ENCODE measurements around the gene PRR30.
A peak's percentile ranks its signal among the peaks of the same experiment; 100 is the strongest.

Gene PRR30

GRCh38 chr2:27152796-27153464 lies 13.7 kb upstream of the PRR30 start:
- no peak for DNase-seq

- no peak for DNase-seq
Measured at GRCh38 chr2:27152102-27152795, 13.0 kb upstream of the PRR30 start.

- DNase-seq = no peak
Measured at GRCh38 chr2:27150639-27151230, 11.5 kb upstream of the PRR30 start.

GRCh38 chr2:27149570-27150405 lies 10.6 kb upstream of the PRR30 start:
- no peak for DNase-seq

- DNase-seq = no peak
Measured at GRCh38 chr2:27148801-27149439, 9.7 kb upstream of the PRR30 start, which contains the start of gene TCF23. TCF23 (plus strand) TSS chr2:27149004; CDS start chr2:27149134, 130 bp downstream.

GRCh38 chr2:27147935-27148334 lies 8.7 kb upstream of the PRR30 start:
- DNase-seq = no peak

GRCh38 chr2:27145682-27146081 lies 6.5 kb upstream of the PRR30 start:
- no peak for DNase-seq

GRCh38 chr2:27143285-27143684 lies 4.1 kb upstream of the PRR30 start:
- no peak for DNase-seq

GRCh38 chr2:27138111-27138510 lies 1.1 kb downstream of the PRR30 start:
- no peak for DNase-seq

- DNase-seq = no peak
Measured at GRCh38 chr2:27137322-27137935, 1.8 kb downstream of the PRR30 start.

GRCh38 chr2:27136751-27137150 lies 2.5 kb downstream of the PRR30 start:
- no peak for DNase-seq

GRCh38 chr2:27135478-27135955 lies 3.7 kb downstream of the PRR30 start:
- DNase-seq = no peak

- DNase-seq = no peak
Measured at GRCh38 chr2:27134781-27135477, 4.3 kb downstream of the PRR30 start.

GRCh38 chr2:27133905-27134780 lies 5.1 kb downstream of the PRR30 start, which contains the start of gene PREB:
PREB (minus strand) TSS chr2:27134636; CDS start chr2:27134421, 215 bp downstream.
- DNase-seq = peak; percentile 96

- peak; percentile 3 for DNase-seq
Measured at GRCh38 chr2:27133195-27133875, 5.9 kb downstream of the PRR30 start.

GRCh38 chr2:27131429-27131828 lies 7.8 kb downstream of the PRR30 start:
- DNase-seq = no peak

- no peak for DNase-seq
Measured at GRCh38 chr2:27130396-27130795, 8.8 kb downstream of the PRR30 start.

- DNase-seq = no peak
Measured at GRCh38 chr2:27128668-27129571, 10.3 kb downstream of the PRR30 start.
